ENCODE data around the gene ANKRD65.

ANKRD65 gene

GRCh38 chr1:1440262-1441001 is 19.4 kb upstream of the ANKRD65 start:
- no peaks in the 10 kb centered on the region for H3K4me1 ChIP-seq (ENCODE audit: insufficient read depth, low read length)
- no peak overlapping the region for H3K27ac ChIP-seq (ENCODE audit: low read depth, low read length)
- 94% methylated on average over 26 of the region's 26 CpGs for WGBS
- 0 out of 2 replicates have a peak, but pooled peaks cover 3% of the 10 kb centered on the region for H3K36me3 ChIP-seq (ENCODE audit: insufficient read depth, low read length)
- no peaks in the 10 kb centered on the region for H3K9me3 ChIP-seq (ENCODE audit: insufficient read depth, low read depth, low read length)
- no peak overlapping the region for H3K4me3 ChIP-seq (ENCODE audit: low read length)
- H3K9ac ChIP-seq (ENCODE audit: low read depth, low read length), result no peak overlapping the region
- peaks cover 4% of the 10 kb centered on the region; the same call in 1 of the 2 replicates for H3K27me3 ChIP-seq (ENCODE audit: insufficient read depth, low read length)

DNA sequence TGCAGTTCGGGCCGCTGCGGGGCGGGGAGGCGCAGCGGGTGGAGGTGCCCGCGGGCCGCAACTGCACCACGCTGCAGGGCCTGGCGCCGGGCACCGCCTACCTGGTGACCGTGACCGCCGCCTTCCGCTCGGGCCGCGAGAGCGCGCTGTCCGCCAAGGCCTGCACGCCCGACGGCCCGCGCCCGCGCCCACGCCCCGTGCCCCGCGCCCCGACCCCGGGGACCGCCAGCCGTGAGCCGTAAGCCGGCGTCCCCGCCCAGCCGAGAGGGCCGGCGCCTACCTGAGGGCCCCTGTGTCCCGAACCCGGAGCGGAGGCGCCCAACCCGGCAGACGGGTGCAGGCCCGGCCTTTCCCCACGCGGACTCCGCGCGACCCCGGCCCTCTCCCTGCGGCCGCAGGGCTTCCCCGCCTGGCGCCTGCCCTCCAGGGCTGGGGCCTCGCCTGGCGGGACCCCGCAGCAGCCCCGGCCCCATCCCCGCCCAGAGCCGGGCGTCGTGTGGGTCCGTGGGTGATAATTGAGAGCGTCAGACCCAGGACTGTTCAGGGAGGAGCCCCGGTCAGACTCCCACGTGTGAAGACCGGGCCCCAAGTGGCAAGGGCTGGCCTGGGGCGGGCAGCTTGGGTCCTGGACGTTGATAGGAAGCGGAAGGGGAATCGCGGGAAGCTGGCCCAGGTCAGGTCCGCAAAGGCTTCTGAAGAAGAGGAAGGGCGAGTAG is 18.6 kb upstream of the ANKRD65 start:
- Histone ChIP-seq H3K4me1 (ENCODE audit: insufficient read depth, low read length) (peaks cover 6% of the 10 kb centered on the region), H3K4me3 (ENCODE audit: low read length) (no peak overlapping the region), H3K27me3 (ENCODE audit: insufficient read depth, low read length) (peaks cover 4% of the 10 kb centered on the region; the same call in 1 of the 2 replicates), H3K36me3 (ENCODE audit: insufficient read depth, low read length) (0 out of 2 replicates have a peak, but pooled peaks cover 3% of the 10 kb centered on the region), H3K9me3 (ENCODE audit: insufficient read depth, low read depth, low read length) (no peaks in the 10 kb centered on the region), H3K9ac (ENCODE audit: low read depth, low read length) (no peak overlapping the region), H3K27ac (ENCODE audit: low read depth, low read length) (no peak overlapping the region)
- 97% methylated on average over 82 of the region's 82 CpGs for WGBS

DNA sequence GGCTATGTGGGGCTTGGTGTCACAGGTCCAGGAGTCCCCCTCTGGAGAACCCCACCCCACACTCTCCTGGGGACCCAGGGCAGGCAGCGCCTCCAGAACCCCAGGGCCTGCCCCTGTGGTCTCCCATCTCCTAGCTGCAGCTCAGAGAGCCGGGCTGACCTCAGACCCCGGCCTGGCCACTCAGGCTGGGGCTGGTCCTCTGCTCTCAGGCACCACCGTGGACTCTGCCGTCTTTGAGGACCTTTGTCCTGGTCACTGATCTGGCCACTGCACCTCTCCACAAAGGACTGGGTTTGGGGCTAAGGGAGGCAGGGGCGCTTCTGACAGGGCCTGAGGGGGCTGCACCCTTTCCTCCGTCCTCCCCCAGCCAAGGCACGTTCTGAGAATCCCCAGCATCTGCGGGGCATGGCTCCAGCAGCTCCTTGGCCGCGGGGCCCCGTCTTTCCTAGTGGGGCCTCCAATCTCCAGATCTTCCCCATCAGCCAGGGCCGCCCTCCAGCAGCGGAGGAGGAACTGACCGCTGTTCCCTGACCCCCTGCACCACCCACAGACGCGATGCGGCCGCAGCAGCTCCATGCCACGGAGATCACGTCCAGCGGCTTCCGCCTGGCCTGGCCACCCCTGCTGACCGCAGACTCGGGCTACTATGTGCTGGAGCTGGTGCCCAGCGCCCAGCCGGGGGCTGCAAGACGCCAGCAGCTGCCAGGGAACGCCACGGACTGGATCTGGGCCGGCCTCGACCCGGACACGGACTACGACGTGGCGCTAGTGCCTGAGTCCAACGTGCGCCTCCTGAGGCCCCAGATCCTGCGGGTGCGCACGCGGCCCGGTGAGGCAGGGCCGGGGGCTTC is 17.7 kb upstream of the ANKRD65 start:
- WGBS, result 96% methylated on average over 45 of the region's 45 CpGs
- H3K36me3 ChIP-seq (ENCODE audit: insufficient read depth, low read length), result 0 out of 2 replicates have a peak, but pooled peaks cover 3% of the 10 kb centered on the region
- no peak overlapping the region for H3K9ac ChIP-seq (ENCODE audit: low read depth, low read length)
- peaks cover 4% of the 10 kb centered on the region; the same call in 1 of the 2 replicates for H3K27me3 ChIP-seq (ENCODE audit: insufficient read depth, low read length)
- no peak overlapping the region for H3K27ac ChIP-seq (ENCODE audit: low read depth, low read length)
- no peak overlapping the region for H3K4me3 ChIP-seq (ENCODE audit: low read length)
- no peaks in the 10 kb centered on the region for H3K9me3 ChIP-seq (ENCODE audit: insufficient read depth, low read depth, low read length)
- peaks cover 15% of the 10 kb centered on the region for H3K4me1 ChIP-seq (ENCODE audit: insufficient read depth, low read length)

DNA sequence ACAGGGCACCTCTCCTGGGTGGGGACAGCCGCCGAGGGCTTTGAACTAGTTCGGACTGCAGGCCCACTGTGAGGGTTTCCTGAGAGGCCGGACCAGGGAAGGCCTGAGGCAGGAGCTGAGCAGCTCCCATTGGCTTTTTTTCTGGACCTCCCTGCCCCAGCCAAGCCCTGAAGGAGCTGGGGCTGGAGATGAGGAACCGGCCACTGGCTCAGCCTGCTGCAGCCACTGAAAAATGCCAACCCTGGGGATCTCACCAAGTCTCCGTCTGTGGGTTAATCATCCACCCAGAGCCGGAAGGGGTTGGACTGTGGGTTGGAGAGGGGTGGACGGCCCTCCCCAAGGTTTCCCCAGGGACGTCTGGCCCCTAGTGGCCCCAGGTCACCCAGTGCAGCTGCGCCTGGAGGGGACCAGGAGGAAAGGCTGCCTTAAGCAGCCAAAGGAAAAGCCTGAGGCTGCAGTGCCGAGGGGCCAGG is 16.9 kb upstream of the ANKRD65 start:
- 0 out of 2 replicates have a peak, but pooled peaks cover 3% of the 10 kb centered on the region for H3K36me3 ChIP-seq (ENCODE audit: insufficient read depth, low read length)
- no peak overlapping the region for H3K9ac ChIP-seq (ENCODE audit: low read depth, low read length)
- H3K4me3 ChIP-seq (ENCODE audit: low read length), result no peak overlapping the region
- 81% methylated on average over 11 of the region's 11 CpGs for WGBS
- H3K27ac ChIP-seq (ENCODE audit: low read depth, low read length), result no peak overlapping the region
- H3K4me1 ChIP-seq (ENCODE audit: insufficient read depth, low read length), result peaks cover 23% of the 10 kb centered on the region
- H3K27me3 ChIP-seq (ENCODE audit: insufficient read depth, low read length), result peaks cover 4% of the 10 kb centered on the region; the same call in 1 of the 2 replicates
- no peaks in the 10 kb centered on the region for H3K9me3 ChIP-seq (ENCODE audit: insufficient read depth, low read depth, low read length)

GRCh38 chr1:1437033-1437903 is 16.2 kb upstream of the ANKRD65 start:
- Histone ChIP-seq H3K4me1 (ENCODE audit: insufficient read depth, low read length) (peaks cover 29% of the 10 kb centered on the region), H3K9me3 (ENCODE audit: insufficient read depth, low read depth, low read length) (no peaks in the 10 kb centered on the region), H3K9ac (ENCODE audit: low read depth, low read length) (no peak overlapping the region), H3K4me3 (ENCODE audit: low read length) (no peak overlapping the region), H3K36me3 (ENCODE audit: insufficient read depth, low read length) (0 out of 2 replicates have a peak, but pooled peaks cover 3% of the 10 kb centered on the region), H3K27me3 (ENCODE audit: insufficient read depth, low read length) (peaks cover 4% of the 10 kb centered on the region; the same call in 1 of the 2 replicates), H3K27ac (ENCODE audit: low read depth, low read length) (no peak overlapping the region)
- WGBS, result 92% methylated on average over 31 of the region's 31 CpGs

DNA sequence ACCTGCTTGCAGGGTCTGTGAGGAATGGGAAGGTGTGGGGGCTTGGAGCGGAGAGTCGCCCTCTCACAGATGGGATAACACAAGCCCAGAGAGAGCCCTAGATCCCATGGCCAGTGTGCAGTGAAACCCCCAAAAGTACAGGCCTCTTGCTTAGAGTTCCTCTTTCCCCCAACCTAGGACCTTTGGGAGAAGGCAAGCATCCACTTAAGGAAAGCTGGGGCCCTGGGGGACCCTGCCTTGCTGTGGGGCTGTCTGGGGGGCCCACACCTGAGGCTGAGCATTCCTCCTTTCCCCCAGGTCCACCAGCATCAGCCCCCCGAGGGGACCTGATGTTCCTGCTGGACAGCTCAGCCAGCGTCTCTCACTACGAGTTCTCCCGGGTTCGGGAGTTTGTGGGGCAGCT is 15.6 kb upstream of the ANKRD65 start:
- no peak overlapping the region for H3K27ac ChIP-seq (ENCODE audit: low read depth, low read length)
- H3K4me1 ChIP-seq (ENCODE audit: insufficient read depth, low read length), result peaks cover 36% of the 10 kb centered on the region
- H3K27me3 ChIP-seq (ENCODE audit: insufficient read depth, low read length), result peaks cover 4% of the 10 kb centered on the region; the same call in 1 of the 2 replicates
- WGBS, result 93% methylated on average over 7 of the region's 7 CpGs
- H3K9me3 ChIP-seq (ENCODE audit: insufficient read depth, low read depth, low read length), result no peaks in the 10 kb centered on the region
- no peak overlapping the region; the same call in 1 of the 2 replicates for H3K9ac ChIP-seq (ENCODE audit: low read depth, low read length)
- H3K36me3 ChIP-seq (ENCODE audit: insufficient read depth, low read length), result 0 out of 2 replicates have a peak, but pooled peaks cover 3% of the 10 kb centered on the region
- H3K4me3 ChIP-seq (ENCODE audit: low read length), result peak overlapping the region; percentile 55

DNA sequence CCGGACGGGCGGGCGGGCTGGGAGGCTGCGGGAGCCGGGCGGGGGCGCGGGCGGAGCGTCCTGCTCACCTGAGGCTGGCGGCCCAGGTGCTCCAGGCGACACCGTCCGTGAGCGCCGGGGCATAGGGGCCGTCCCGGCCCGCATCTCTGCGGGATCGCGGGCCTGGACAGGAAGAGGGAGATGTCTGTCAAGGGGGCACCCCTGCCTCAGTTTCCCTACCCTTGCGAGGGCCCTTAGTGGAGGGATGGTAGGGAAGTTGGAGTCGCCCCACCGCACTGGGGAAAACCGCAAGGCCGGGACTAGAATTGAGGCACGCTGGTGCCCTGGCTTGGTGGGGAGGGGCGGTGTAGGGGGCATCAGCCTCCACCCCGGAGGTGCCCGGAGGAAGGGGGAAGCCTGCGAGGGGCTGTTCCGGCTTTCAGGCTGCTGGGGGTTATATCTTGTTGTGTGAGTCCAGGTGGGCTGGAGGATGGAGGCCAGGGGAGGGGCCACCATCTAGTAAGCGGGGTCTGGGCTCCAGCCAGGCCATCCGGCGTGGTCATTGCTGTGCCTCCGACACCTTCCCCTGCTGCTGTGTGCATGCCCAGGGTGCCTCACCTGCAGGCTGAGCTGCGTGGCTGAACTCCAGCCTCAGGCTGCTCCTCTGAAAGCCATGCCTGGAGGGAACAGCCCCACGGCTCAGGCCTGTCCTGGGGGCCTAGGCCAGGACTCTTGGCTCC is 15.0 kb upstream of the ANKRD65 start:
- Histone ChIP-seq H3K9ac (ENCODE audit: low read depth, low read length) (peak overlapping the region; percentile 62), H3K27ac (ENCODE audit: low read depth, low read length) (no peak overlapping the region), H3K36me3 (ENCODE audit: insufficient read depth, low read length) (0 out of 2 replicates have a peak, but pooled peaks cover 3% of the 10 kb centered on the region), H3K9me3 (ENCODE audit: insufficient read depth, low read depth, low read length) (no peaks in the 10 kb centered on the region), H3K4me1 (ENCODE audit: insufficient read depth, low read length) (peaks cover 38% of the 10 kb centered on the region), H3K4me3 (ENCODE audit: low read length) (peak overlapping the region; percentile 55), H3K27me3 (ENCODE audit: insufficient read depth, low read length) (peaks cover 4% of the 10 kb centered on the region; the same call in 1 of the 2 replicates)
- 20% methylated on average over 40 of the region's 40 CpGs for WGBS

DNA sequence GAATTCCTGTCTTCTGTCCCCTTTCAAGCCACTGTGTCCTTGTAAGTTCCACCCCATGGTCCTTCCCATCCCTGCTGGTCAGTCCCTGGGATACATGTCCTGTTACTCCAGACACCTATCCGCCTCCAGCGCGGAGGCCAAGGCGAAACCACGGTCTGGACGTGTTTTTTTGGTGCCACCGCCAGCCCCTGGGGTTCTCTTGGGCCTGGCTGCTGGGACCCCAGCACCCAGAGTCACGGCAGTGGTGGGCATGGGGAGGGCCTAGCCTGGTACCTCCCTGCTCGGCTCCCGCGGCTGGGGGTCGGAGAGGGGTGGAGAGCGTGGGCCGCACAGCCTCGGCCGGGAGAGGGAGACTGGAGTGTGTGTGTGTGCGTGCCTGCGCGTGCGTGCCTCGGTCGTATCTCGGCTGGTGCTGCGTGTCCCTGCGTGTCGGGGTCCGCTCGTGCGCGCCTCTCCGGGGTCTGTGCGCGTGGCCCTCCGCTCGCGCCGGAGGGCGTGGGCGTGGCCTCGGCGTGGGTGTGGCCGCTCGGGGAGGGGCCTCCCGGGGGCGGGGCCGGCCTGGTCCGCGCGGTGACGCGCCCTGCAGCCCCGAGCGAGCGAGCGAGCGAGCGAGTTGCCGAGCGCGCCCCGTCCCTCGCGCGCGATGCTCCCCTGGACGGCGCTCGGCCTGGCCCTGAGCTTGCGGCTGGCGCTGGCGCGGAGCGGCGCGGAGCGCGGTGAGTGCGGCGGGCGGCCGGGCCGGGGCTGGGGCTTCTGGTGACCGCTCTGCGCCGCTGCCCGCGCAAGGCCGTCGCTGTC is 14.2 kb upstream of the ANKRD65 start, which contains the start of gene VWA1:
Gene VWA1, plus strand, starts transcription at position 585 of the 798 bp plus-strand sequence. Its CDS starts 59 bp downstream, at position 644.
- H3K9me3 ChIP-seq (ENCODE audit: insufficient read depth, low read depth, low read length), result no peaks in the 10 kb centered on the region
- H3K4me1 ChIP-seq (ENCODE audit: insufficient read depth, low read length), result peaks cover 43% of the 10 kb centered on the region
- peak within 1 kb of the TSS; percentile 55 for H3K4me3 ChIP-seq (ENCODE audit: low read length)
- peak within 1 kb of the TSS; percentile 93 for H3K27ac ChIP-seq (ENCODE audit: low read depth, low read length)
- peaks cover 4% of the 10 kb centered on the region; the same call in 1 of the 2 replicates for H3K27me3 ChIP-seq (ENCODE audit: insufficient read depth, low read length)
- peak within 1 kb of the TSS; percentile 62 for H3K9ac ChIP-seq (ENCODE audit: low read depth, low read length)
- 7% methylated on average over 89 of the region's 89 CpGs for WGBS
- H3K36me3 ChIP-seq (ENCODE audit: insufficient read depth, low read length), result 0 out of 2 replicates have a peak, but pooled peaks cover 3% of the 10 kb centered on the region

- WGBS, result 55% methylated on average over 4 of the region's 4 CpGs
- H3K27ac ChIP-seq (ENCODE audit: low read depth, low read length), result peak overlapping the region; percentile 93
- peaks cover 45% of the 10 kb centered on the region for H3K4me1 ChIP-seq (ENCODE audit: insufficient read depth, low read length)
- peak overlapping the region; percentile 55 for H3K4me3 ChIP-seq (ENCODE audit: low read length)
- 0 out of 2 replicates have a peak, but pooled peaks cover 3% of the 10 kb centered on the region for H3K36me3 ChIP-seq (ENCODE audit: insufficient read depth, low read length)
- H3K9me3 ChIP-seq (ENCODE audit: insufficient read depth, low read depth, low read length), result no peaks in the 10 kb centered on the region
- H3K27me3 ChIP-seq (ENCODE audit: insufficient read depth, low read length), result peaks cover 4% of the 10 kb centered on the region; the same call in 1 of the 2 replicates
- H3K9ac ChIP-seq (ENCODE audit: low read depth, low read length), result no peak overlapping the region
Observed at GRCh38 chr1:1434824-1435105, 13.7 kb upstream of the ANKRD65 start.

Data from HUES64 (cell line).